A549 (cell line): ENCODE data around the gene RAD51B. TPM values are rescaled to one million over a fixed set of nuclear protein-coding genes. Genes with fewer than 3 reads are reported as not detected.

Source experiments
- ATAC-seq, 2 experiments: fragments of 200-7000 bp in 1 of 2; fragments of >200 bp in 1 of 2; cut with Nextera tagmentation in 1 of 2; cut with Tn5 transposase in 1 of 2; 3 replicates each; pipeline versions ENCODE4 v1.8.0 to v1.9.1; 2018 to 2020; ENCODE audit warnings: mild to moderate bottlenecking in 1 of 2, moderate library complexity in 1 of 2
- CTCF ChIA-PET: fragments of 300-600 bp; sonication (Branson Sonifier 250); formaldehyde crosslinking; extraction: SDS; loops from one replicate; lab custom pipeline; 2021; ENCODE audit warnings: antibody characterized with exemption, inconsistent platforms; lab: Yijun Ruan, JAX
- POLR2A ChIA-PET: fragments of 350-600 bp; formaldehyde crosslinking; extraction: SDS; loops from one replicate; lab custom pipeline; 2021; ENCODE audit warnings: antibody characterized with exemption, inconsistent platforms; lab: Yijun Ruan, JAX
- DNase-seq, 2 experiments: peaks; one replicate each; pipeline versions ENCODE4 v3.0.0 to v3.0.0-alpha.2; 2011 to 2016; ENCODE audit warnings: low read depth in 1 of 2, low spot score in 1 of 2
- FAIRE-seq: peaks from 2 replicates; lab custom pipeline; 2011; peaks lifted over from hg19 to GRCh38; lab: Jason Lieb, UNC
- H3K27ac ChIP-seq, 2 experiments: fragments of >200 bp; sonication (Bioruptor Twin); formaldehyde crosslinking; 3 replicates each; pipeline ENCODE4 v1.5.1; 2016 to 2017
- H3K4me1 ChIP-seq: fragments of >200 bp; sonication (Bioruptor Twin); formaldehyde crosslinking; 3 replicates; pipeline ENCODE4 v1.6.1; 2016
- H3K4me2 ChIP-seq: fragments of >200 bp; sonication (Bioruptor Twin); formaldehyde crosslinking; 3 replicates; pipeline ENCODE4 v1.6.1; 2016
- H3K4me3 ChIP-seq: fragments of >200 bp; sonication (Bioruptor Twin); formaldehyde crosslinking; 3 replicates; pipeline ENCODE4 v1.5.1; 2016
- H3K9me3 ChIP-seq: fragments of >200 bp; sonication (Bioruptor Twin); formaldehyde crosslinking; 3 replicates; pipeline ENCODE4 v1.6.1; 2016
- CEBPB ChIP-seq, 2 experiments: fragments of >200 bp in 1 of 2; sonication (Bioruptor Twin) in 1 of 2; formaldehyde crosslinking in 1 of 2; IDR thresholded peaks; 2 replicates each; pipeline ENCODE4 v1.6.1; 2012 to 2016
- FOXS1 ChIP-seq: fragments of 250-450 bp; sonication (Bioruptor Pico); IDR thresholded peaks from 2 replicates; pipeline ENCODE4 v1.5.0; 2020; ENCODE audit warnings: mild to moderate bottlenecking, moderate library complexity
- GATA3 ChIP-seq: IDR thresholded peaks from 2 replicates; pipeline ENCODE4 v1.6.1; 2012; ENCODE audit warnings: borderline replicate concordance
- HEYL ChIP-seq: fragments of 250-450 bp; sonication (Bioruptor Pico); IDR thresholded peaks from 2 replicates; pipeline ENCODE4 v1.8.0; 2021; ENCODE audit warnings: mild to moderate bottlenecking, moderate library complexity
- HOXB13 ChIP-seq: fragments of 250-450 bp; sonication (Bioruptor Pico); IDR thresholded peaks from 2 replicates; pipeline ENCODE4 v1.5.0; 2020; ENCODE audit warnings: low read depth, mild to moderate bottlenecking, moderate library complexity
- KDM1A ChIP-seq: fragments of 200-600 bp; sonication (generic); IDR thresholded peaks from 2 replicates; pipeline ENCODE4 v1.6.1; 2016; ENCODE audit warnings: low read depth, mild to moderate bottlenecking
- MAFK ChIP-seq: fragments of 450-650 bp; IDR thresholded peaks from 2 replicates; pipeline ENCODE4 v1.6.1; 2014; ENCODE audit not compliant: partially characterized antibody
- MAZ ChIP-seq: fragments of 150-350 bp; IDR thresholded peaks from 2 replicates; pipeline ENCODE4 v1.6.1; 2014; ENCODE audit warnings: antibody characterized with exemption, low read depth, low read length, borderline replicate concordance
- NR3C1 ChIP-seq: fragments of >200 bp; sonication (Bioruptor Twin); formaldehyde crosslinking; IDR thresholded peaks from 3 replicates; pipeline ENCODE4 v1.6.1; 2017
- PHF8 ChIP-seq: fragments of 200-600 bp; sonication (generic); IDR thresholded peaks from 2 replicates; pipeline ENCODE4 v1.6.1; 2016; ENCODE audit warnings: low read depth, mild to moderate bottlenecking, antibody characterized with exemption, moderate library complexity, borderline replicate concordance
- POLR2A ChIP-seq: IDR thresholded peaks from 2 replicates; pipeline ENCODE4 v1.6.1; 2012; ENCODE audit warnings: mild to moderate bottlenecking, low read length
- POLR2AphosphoS2 ChIP-seq: conservative IDR thresholded peaks from 2 replicates; pipeline ENCODE4 v1.6.1; 2012; ENCODE audit warnings: low read length, improper control_type of control experiment, inconsistent platforms
- RFX5 ChIP-seq: fragments of 450-650 bp; IDR thresholded peaks from 2 replicates; pipeline ENCODE4 v1.7.1; 2014; ENCODE audit warnings: antibody characterized with exemption, mild to moderate bottlenecking, moderate library complexity
- RNF2 ChIP-seq: fragments of 200-600 bp; sonication (generic); IDR thresholded peaks from 2 replicates; pipeline ENCODE4 v1.6.1; 2016; ENCODE audit warnings: low read depth, mild to moderate bottlenecking, antibody characterized with exemption, moderate library complexity, borderline replicate concordance
- SMC3 ChIP-seq: fragments of >200 bp; sonication (Bioruptor Twin); formaldehyde crosslinking; IDR thresholded peaks from 3 replicates; pipeline ENCODE4 v1.6.1; 2018; ENCODE audit warnings: inconsistent platforms
- ZFP36 ChIP-seq: fragments of 450-650 bp; IDR thresholded peaks from 2 replicates; pipeline ENCODE4 v1.6.1; 2014; ENCODE audit warnings: borderline replicate concordance; ENCODE audit not compliant: partially characterized antibody
- ZSCAN20 ChIP-seq: fragments of 250-450 bp; sonication (Bioruptor Pico); IDR thresholded peaks from 2 replicates; pipeline ENCODE4 v1.8.0; 2022; ENCODE audit warnings: mild to moderate bottlenecking, moderate library complexity
- WGBS: methylation state at CpG from one replicate; pipeline ENCODE4 v1.1.6; 2017; ENCODE audit errors: missing lambda C conversion rate; 5-methylcytosine and 5-hydroxymethylcytosine counted together
- polyA plus RNA-seq, 4 experiments: library from polyadenylated mRNA; depleted of rRNA in 3 of 4; stranded (reverse); fragments of >200 nt; fragmentation: RNase III in 1 of 4; extraction: RNeasy Plus Mini Kit Qiagen cat#74134 plus additional on column Dnase treatment in 1 of 4; gene quantifications; 2 replicates in 3 of 4; 3 replicates in 1 of 4; pipeline ENCODE4 v1.2.3, GENCODE V29; 2011 to 2017
- TF ChIP-seq, protein P1 (sequence below): fragments of >200 bp; sonication (Bioruptor Twin); formaldehyde crosslinking; IDR thresholded peaks from 3 replicates; pipeline ENCODE4 v1.6.1; 2016
- TF ChIP-seq, protein P2 (sequence below): IDR thresholded peaks from 2 replicates; pipeline ENCODE4 v1.6.1; 2012; ENCODE audit warnings: low read depth, borderline replicate concordance
- TF ChIP-seq, protein P3 (sequence below): fragments of 200-600 bp; sonication (generic); IDR thresholded peaks from 2 replicates; pipeline ENCODE4 v1.6.1; 2016; ENCODE audit warnings: antibody characterized with exemption, mild to moderate bottlenecking, moderate library complexity
- TF ChIP-seq, protein P4 (sequence below): fragments of 150-350 bp; IDR thresholded peaks from 2 replicates; pipeline ENCODE4 v1.6.1; 2014; ENCODE audit warnings: low read depth, mild to moderate bottlenecking, low read length

The RAD51B gene
- polyA plus RNA-seq, 2 of the 4 experiments (the other 2 are of a cell fraction) = 7.2 to 10.8 TPM

- no peak for DNase-seq
- POLR2A ChIA-PET = interaction anchor here (0.9 kb wide), 1 partner anchor 456 kb away, joined by 7 read pairs; the partner anchor contains the start of gene ZFP36L1
- CTCF ChIA-PET = interaction anchor here (1.4 kb wide), 1 partner anchor 15 kb away, joined by 4 read pairs; no protein-coding TSS in a partner anchor
Observed at GRCh38 chr14:68337279-68337678, 517.7 kb downstream of the RAD51B start.

DNA sequence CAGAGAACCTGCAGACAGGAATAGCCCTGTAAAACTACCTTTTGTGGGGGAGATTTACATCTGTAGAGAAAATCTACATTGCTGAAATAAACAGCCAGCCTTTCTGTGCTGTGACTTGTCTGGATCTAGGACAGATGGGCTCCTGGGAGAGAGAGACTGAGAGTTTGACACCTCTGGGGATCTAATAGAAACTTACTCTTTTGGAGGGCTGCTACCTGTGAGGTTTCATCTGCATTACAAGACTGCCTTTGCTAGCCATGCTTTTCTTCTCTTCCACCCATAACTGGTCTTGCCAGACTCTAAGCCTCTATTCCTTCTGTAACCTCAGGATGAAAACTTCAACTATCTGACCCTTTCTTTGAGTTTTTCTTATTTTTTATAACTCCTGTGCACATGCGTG, 520.7 kb downstream of the RAD51B start:
- no peak overlapping the region for H3K4me2 ChIP-seq
- ChIA-PET POLR2A (no interaction called here), CTCF (no interaction called here)
- TF ChIP-seq, protein P1, sequence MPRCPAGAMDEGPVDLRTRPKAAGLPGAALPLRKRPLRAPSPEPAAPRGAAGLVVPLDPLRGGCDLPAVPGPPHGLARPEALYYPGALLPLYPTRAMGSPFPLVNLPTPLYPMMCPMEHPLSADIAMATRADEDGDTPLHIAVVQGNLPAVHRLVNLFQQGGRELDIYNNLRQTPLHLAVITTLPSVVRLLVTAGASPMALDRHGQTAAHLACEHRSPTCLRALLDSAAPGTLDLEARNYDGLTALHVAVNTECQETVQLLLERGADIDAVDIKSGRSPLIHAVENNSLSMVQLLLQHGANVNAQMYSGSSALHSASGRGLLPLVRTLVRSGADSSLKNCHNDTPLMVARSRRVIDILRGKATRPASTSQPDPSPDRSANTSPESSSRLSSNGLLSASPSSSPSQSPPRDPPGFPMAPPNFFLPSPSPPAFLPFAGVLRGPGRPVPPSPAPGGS = no peak
- TF ChIP-seq, protein P2, sequence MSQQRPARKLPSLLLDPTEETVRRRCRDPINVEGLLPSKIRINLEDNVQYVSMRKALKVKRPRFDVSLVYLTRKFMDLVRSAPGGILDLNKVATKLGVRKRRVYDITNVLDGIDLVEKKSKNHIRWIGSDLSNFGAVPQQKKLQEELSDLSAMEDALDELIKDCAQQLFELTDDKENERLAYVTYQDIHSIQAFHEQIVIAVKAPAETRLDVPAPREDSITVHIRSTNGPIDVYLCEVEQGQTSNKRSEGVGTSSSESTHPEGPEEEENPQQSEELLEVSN = no peak
- TF ChIP-seq RNF2 (no peak), POLR2A (no peak), GATA3 (no peak), HOXB13 (no peak), NR3C1 (no peak), CEBPB (IDR thresholded peaks at IDR 0.05) (no peak), MAFK (no peak), PHF8 (no peak), POLR2AphosphoS2 (no peak), ZFP36 (no peak), ZSCAN20 (CRISPR knock-in tag) (no peak), MAZ (no peak), FOXS1 (CRISPR knock-in tag) (no peak), HEYL (CRISPR knock-in tag) (no peak), KDM1A (no peak)
- TF ChIP-seq, protein P3, sequence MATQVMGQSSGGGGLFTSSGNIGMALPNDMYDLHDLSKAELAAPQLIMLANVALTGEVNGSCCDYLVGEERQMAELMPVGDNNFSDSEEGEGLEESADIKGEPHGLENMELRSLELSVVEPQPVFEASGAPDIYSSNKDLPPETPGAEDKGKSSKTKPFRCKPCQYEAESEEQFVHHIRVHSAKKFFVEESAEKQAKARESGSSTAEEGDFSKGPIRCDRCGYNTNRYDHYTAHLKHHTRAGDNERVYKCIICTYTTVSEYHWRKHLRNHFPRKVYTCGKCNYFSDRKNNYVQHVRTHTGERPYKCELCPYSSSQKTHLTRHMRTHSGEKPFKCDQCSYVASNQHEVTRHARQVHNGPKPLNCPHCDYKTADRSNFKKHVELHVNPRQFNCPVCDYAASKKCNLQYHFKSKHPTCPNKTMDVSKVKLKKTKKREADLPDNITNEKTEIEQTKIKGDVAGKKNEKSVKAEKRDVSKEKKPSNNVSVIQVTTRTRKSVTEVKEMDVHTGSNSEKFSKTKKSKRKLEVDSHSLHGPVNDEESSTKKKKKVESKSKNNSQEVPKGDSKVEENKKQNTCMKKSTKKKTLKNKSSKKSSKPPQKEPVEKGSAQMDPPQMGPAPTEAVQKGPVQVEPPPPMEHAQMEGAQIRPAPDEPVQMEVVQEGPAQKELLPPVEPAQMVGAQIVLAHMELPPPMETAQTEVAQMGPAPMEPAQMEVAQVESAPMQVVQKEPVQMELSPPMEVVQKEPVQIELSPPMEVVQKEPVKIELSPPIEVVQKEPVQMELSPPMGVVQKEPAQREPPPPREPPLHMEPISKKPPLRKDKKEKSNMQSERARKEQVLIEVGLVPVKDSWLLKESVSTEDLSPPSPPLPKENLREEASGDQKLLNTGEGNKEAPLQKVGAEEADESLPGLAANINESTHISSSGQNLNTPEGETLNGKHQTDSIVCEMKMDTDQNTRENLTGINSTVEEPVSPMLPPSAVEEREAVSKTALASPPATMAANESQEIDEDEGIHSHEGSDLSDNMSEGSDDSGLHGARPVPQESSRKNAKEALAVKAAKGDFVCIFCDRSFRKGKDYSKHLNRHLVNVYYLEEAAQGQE = no peak
- TF ChIP-seq, protein P4, sequence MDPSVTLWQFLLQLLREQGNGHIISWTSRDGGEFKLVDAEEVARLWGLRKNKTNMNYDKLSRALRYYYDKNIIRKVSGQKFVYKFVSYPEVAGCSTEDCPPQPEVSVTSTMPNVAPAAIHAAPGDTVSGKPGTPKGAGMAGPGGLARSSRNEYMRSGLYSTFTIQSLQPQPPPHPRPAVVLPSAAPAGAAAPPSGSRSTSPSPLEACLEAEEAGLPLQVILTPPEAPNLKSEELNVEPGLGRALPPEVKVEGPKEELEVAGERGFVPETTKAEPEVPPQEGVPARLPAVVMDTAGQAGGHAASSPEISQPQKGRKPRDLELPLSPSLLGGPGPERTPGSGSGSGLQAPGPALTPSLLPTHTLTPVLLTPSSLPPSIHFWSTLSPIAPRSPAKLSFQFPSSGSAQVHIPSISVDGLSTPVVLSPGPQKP = no peak
- TF ChIP-seq, all 56 proteins: peak for 0
- Histone ChIP-seq H3K9me3 (0 out of 3 replicates have a peak, but pooled peaks cover 4% of the 10 kb centered on the region), H3K4me1 (no peaks in the 10 kb centered on the region), H3K4me3 (no peak overlapping the region), H3K27ac (no peak overlapping the region)
- FAIRE-seq (no peak), DNase-seq (no peak), ATAC-seq (no peak)
- 91% methylated on average over 1 of the region's 1 CpG for WGBS

More at GRCh38 chr14:68337279-68337678, 517.7 kb downstream of the RAD51B start:
- no peak overlapping the region for H3K4me2 ChIP-seq
- H3K4me3 ChIP-seq = no peak overlapping the region
- FAIRE-seq (no peak), ATAC-seq (no peak)
- H3K9me3 ChIP-seq = no peaks in the 10 kb centered on the region
- no peak overlapping the region for H3K27ac ChIP-seq
- H3K4me1 ChIP-seq = no peaks in the 10 kb centered on the region
- TF ChIP-seq RNF2 (no peak), ZSCAN20 (CRISPR knock-in tag) (no peak), RFX5 (no peak), SMC3 (no peak)
- TF ChIP-seq, protein P4 = no peak
